DND-41 (cell line): ENCODE data around the gene JSRP1.

Experiments used
- ATAC-seq: fragments of 200-7000 bp; cut with Tn5 transposase; 3 replicates; pipeline ENCODE4 v1.9.1; 2021; ENCODE audit warnings: low read depth; ENCODE audit not compliant: insufficient read depth
- DNase-seq: peaks from one replicate; pipeline ENCODE4 v3.0.0-alpha.2; 2020
- H2AFZ ChIP-seq: 2 replicates; pipeline ENCODE4 v1.6.0; 2012; ENCODE audit warnings: low read depth, low read length
- H3K27ac ChIP-seq: 2 replicates; pipeline ENCODE4 v1.5.1; 2012; ENCODE audit warnings: low read length, inconsistent platforms
- H3K27me3 ChIP-seq: fragments of 200-600 bp; sonication (generic); 2 replicates; pipeline ENCODE4 v1.6.0; 2012; ENCODE audit warnings: low read length, mild to moderate bottlenecking, inconsistent platforms; ENCODE audit not compliant: insufficient read depth, poor library complexity
- H3K36me3 ChIP-seq: 2 replicates; pipeline ENCODE4 v1.5.1; 2012; ENCODE audit warnings: low read length, inconsistent platforms; ENCODE audit not compliant: insufficient read depth
- H3K4me1 ChIP-seq: 2 replicates; pipeline ENCODE4 v1.5.1; 2012; ENCODE audit warnings: mild to moderate bottlenecking, low read length; ENCODE audit not compliant: insufficient read depth
- H3K4me2 ChIP-seq: 2 replicates; pipeline ENCODE4 v1.6.0; 2012; ENCODE audit warnings: mild to moderate bottlenecking, moderate library complexity, low read length, inconsistent platforms; ENCODE audit not compliant: insufficient read depth
- H3K4me3 ChIP-seq, 2 experiments: fragments of 200-600 bp in 1 of 2; shearing (Covaris generic) in 1 of 2; 2 replicates each; pipeline ENCODE4 v1.5.1; 2012 to 2016; ENCODE audit warnings: inconsistent platforms in 2 of 2, low read length in 2 of 2, mild to moderate bottlenecking in 2 of 2, low read depth in 1 of 2, moderate library complexity in 1 of 2
- H3K79me2 ChIP-seq: 2 replicates; pipeline ENCODE4 v1.6.0; 2012; ENCODE audit warnings: low read length, inconsistent platforms; ENCODE audit not compliant: insufficient read depth
- H3K9ac ChIP-seq: 2 replicates; pipeline ENCODE4 v1.6.0; 2012; ENCODE audit warnings: low read depth, mild to moderate bottlenecking, inconsistent platforms, low read length, moderate library complexity
- H3K9me3 ChIP-seq: 2 replicates; pipeline ENCODE4 v1.5.1; 2012; ENCODE audit warnings: low read length, moderate library complexity, mild to moderate bottlenecking, inconsistent platforms; ENCODE audit not compliant: insufficient read depth, severe bottlenecking
- H4K20me1 ChIP-seq: 2 replicates; pipeline ENCODE4 v1.6.0; 2012; ENCODE audit warnings: low read length; ENCODE audit not compliant: insufficient read depth
- EZH2 ChIP-seq: IDR thresholded peaks from 3 replicates; pipeline ENCODE4 v1.6.1; 2012; ENCODE audit warnings: borderline replicate concordance, low read depth, mild to moderate bottlenecking, moderate library complexity, low read length, inconsistent platforms; ENCODE audit not compliant: severe bottlenecking
- TF ChIP-seq, protein P1 (sequence below): IDR thresholded peaks from 2 replicates; pipeline ENCODE4 v1.5.1; 2012; ENCODE audit warnings: borderline replicate concordance, low read length, moderate library complexity, mild to moderate bottlenecking; ENCODE audit not compliant: poor library complexity, severe bottlenecking; ENCODE audit errors: extremely low read depth

Gene JSRP1

DNA sequence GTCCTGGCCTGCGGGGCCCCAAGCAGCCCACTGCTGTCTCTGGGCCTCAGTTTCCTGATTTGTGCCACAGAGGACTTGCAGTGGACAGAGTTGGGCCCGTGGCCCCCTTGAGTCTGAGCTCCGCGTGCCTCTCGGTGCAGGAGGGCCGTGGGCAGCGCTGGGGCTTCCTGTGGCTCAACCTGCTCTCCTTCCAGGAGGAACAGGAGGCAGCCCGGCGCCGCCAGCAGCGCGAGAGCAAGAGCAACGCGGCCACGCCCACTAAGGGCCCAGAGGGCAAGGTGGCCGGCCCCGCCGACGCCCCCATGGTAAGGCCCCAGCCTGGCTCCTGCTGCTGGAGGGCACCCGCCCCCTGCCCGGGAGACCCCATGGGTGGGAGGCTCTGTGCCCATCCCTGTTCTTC lies 46.0 kb downstream of the JSRP1 start:
- H3K4me1 ChIP-seq, result no peaks in the 10 kb centered on the region
- ATAC-seq (no peak), DNase-seq (no peak)
- peaks cover 52% of the 10 kb centered on the region for H4K20me1 ChIP-seq
- no peak overlapping the region for H3K27ac ChIP-seq
- H3K4me2 ChIP-seq, result no peak overlapping the region
- no peaks in the 10 kb centered on the region for H3K27me3 ChIP-seq
- H3K4me3 ChIP-seq, result no peak overlapping the region
- TF ChIP-seq EZH2, result no peak
- TF ChIP-seq, protein P1, sequence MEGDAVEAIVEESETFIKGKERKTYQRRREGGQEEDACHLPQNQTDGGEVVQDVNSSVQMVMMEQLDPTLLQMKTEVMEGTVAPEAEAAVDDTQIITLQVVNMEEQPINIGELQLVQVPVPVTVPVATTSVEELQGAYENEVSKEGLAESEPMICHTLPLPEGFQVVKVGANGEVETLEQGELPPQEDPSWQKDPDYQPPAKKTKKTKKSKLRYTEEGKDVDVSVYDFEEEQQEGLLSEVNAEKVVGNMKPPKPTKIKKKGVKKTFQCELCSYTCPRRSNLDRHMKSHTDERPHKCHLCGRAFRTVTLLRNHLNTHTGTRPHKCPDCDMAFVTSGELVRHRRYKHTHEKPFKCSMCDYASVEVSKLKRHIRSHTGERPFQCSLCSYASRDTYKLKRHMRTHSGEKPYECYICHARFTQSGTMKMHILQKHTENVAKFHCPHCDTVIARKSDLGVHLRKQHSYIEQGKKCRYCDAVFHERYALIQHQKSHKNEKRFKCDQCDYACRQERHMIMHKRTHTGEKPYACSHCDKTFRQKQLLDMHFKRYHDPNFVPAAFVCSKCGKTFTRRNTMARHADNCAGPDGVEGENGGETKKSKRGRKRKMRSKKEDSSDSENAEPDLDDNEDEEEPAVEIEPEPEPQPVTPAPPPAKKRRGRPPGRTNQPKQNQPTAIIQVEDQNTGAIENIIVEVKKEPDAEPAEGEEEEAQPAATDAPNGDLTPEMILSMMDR, result no peak
- H3K9ac ChIP-seq, result no peak overlapping the region
- peaks cover 100% of the 10 kb centered on the region for H3K36me3 ChIP-seq
- no peaks in the 10 kb centered on the region for H3K9me3 ChIP-seq
- H3K79me2 ChIP-seq, result peaks cover 29% of the 10 kb centered on the region
- H2AFZ ChIP-seq, result no peak overlapping the region

DNA sequence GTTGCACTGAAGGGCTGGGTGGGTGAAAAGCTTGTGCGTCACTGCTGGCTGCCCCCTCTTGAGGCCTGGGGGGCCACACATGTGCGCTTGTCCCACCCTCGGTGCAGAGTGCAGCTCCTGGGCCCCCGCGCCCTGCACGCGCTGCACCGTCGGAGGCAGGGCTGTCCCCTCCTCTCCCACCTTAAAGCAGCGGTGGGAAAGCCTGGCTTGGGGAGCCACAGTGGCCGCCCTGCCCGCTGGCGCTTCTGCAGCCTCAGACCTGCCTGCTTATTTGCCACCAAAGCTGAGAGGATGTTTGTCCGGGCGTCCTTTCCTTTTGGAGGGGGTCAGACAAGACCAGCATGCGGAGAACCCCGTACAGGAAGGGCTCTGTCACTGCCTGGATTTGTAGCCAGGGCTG lies 46.8 kb downstream of the JSRP1 start:
- no peak for DNase-seq
- H3K36me3 ChIP-seq, result peaks cover 97% of the 10 kb centered on the region
- peaks cover 50% of the 10 kb centered on the region for H4K20me1 ChIP-seq

DNA sequence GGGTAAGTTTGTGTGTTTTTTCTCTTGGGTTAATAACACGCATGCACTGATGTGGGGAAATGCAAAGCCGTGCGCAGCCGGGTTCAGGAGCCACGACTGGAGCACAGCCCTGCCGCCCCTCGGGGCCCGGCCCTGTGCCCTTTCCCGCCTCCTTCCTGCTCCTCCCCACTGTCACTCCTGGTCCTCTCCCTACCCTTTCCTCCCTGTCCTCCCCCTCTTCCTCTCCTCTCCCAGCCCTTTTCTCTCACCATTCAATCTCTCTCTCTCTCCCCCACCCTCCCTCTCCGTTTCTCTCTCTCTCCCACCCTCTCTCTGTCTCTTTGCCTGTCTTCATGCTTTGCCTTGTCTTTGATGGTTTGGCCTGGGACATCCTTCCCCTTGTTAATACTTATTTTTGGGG lies 47.2 kb downstream of the JSRP1 start:
- DNase-seq, result no peak
- Histone ChIP-seq H3K4me1 (no peaks in the 10 kb centered on the region), H3K36me3 (peaks cover 97% of the 10 kb centered on the region), H2AFZ (no peak overlapping the region), H3K9ac (no peak overlapping the region), H3K79me2 (peaks cover 35% of the 10 kb centered on the region), H3K27me3 (no peaks in the 10 kb centered on the region), H4K20me1 (peaks cover 51% of the 10 kb centered on the region), H3K4me3 (no peak overlapping the region), H3K27ac (no peak overlapping the region), H3K9me3 (no peaks in the 10 kb centered on the region), H3K4me2 (no peak overlapping the region)
- TF ChIP-seq, protein P1, result no peak
- ATAC-seq, result no peak

More for the DNA sequence above, 46.8 kb downstream of the JSRP1 start:
- TF ChIP-seq EZH2, result no peak
- TF ChIP-seq, protein P1, result no peak
- H3K79me2 ChIP-seq, result peaks cover 33% of the 10 kb centered on the region
- no peak overlapping the region for H2AFZ ChIP-seq
- no peak for ATAC-seq
- H3K9me3 ChIP-seq, result no peaks in the 10 kb centered on the region
- no peaks in the 10 kb centered on the region for H3K4me1 ChIP-seq
- H3K4me3 ChIP-seq, result no peak overlapping the region
- no peaks in the 10 kb centered on the region for H3K27me3 ChIP-seq
- H3K4me2 ChIP-seq, result no peak overlapping the region
- H3K27ac ChIP-seq, result no peak overlapping the region
- no peak overlapping the region for H3K9ac ChIP-seq
